ENCODE measurements around the gene EHD1. TPM values are rescaled to one million over a fixed set of nuclear protein-coding genes. Genes with fewer than 3 reads are reported as not detected.

EHD1 gene
- total RNA-seq, 1 donor from 2014 or later, result 114 TPM

- no peak for TF ChIP-seq CTCF (IDR thresholded peaks at IDR 0.05; ENCODE audit: partially characterized antibody, unreplicated experiment)
- DNase-seq, result no peak
- H3K4me1 Mint-ChIP-seq (ENCODE audit: low read depth, unreplicated experiment), result peaks cover 1% of the 10 kb centered on the region
- peaks cover 11% of the 10 kb centered on the region for H3K27me3 Mint-ChIP-seq (ENCODE audit: unreplicated experiment)
- peaks cover 1% of the 10 kb centered on the region for H3K9me3 Mint-ChIP-seq (ENCODE audit: unreplicated experiment)
- peaks cover 4% of the 10 kb centered on the region for H3K36me3 Mint-ChIP-seq (ENCODE audit: unreplicated experiment)
- no peak overlapping the region for H3K27ac Mint-ChIP-seq (ENCODE audit: unreplicated experiment)
- no peak overlapping the region for H3K4me3 Mint-ChIP-seq (ENCODE audit: unreplicated experiment)
These were observed 40.5 kb downstream of the EHD1 start for GRCh38 chr11:64837887-64838351.

GRCh38 chr11:64836448-64837072, 41.9 kb downstream of the EHD1 start:
- Mint-ChIP-seq H3K27me3 (ENCODE audit: unreplicated experiment) (peaks cover 11% of the 10 kb centered on the region), H3K27ac (ENCODE audit: unreplicated experiment) (no peak overlapping the region), H3K9me3 (ENCODE audit: unreplicated experiment) (peaks cover 3% of the 10 kb centered on the region), H3K4me1 (ENCODE audit: low read depth, unreplicated experiment) (peaks cover 7% of the 10 kb centered on the region), H3K4me3 (ENCODE audit: unreplicated experiment) (no peak overlapping the region), H3K36me3 (ENCODE audit: unreplicated experiment) (peaks cover 4% of the 10 kb centered on the region)
- no peak for TF ChIP-seq CTCF (IDR thresholded peaks at IDR 0.05; ENCODE audit: partially characterized antibody, unreplicated experiment)
- no peak for DNase-seq

GRCh38 chr11:64835616-64836447, 42.6 kb downstream of the EHD1 start:
- Mint-ChIP-seq H3K9me3 (ENCODE audit: unreplicated experiment) (peaks cover 3% of the 10 kb centered on the region), H3K27ac (ENCODE audit: unreplicated experiment) (no peak overlapping the region), H3K4me1 (ENCODE audit: low read depth, unreplicated experiment) (peaks cover 7% of the 10 kb centered on the region), H3K4me3 (ENCODE audit: unreplicated experiment) (no peak overlapping the region), H3K27me3 (ENCODE audit: unreplicated experiment) (peaks cover 9% of the 10 kb centered on the region), H3K36me3 (ENCODE audit: unreplicated experiment) (peaks cover 4% of the 10 kb centered on the region)
- TF ChIP-seq CTCF (IDR thresholded peaks at IDR 0.05; ENCODE audit: partially characterized antibody, unreplicated experiment), result no peak
- DNase-seq, result no peak

GRCh38 chr11:64834723-64835615, 43.5 kb downstream of the EHD1 start:
- no peak for DNase-seq
- TF ChIP-seq CTCF (IDR thresholded peaks at IDR 0.05; ENCODE audit: partially characterized antibody, unreplicated experiment), result no peak
- Mint-ChIP-seq H3K36me3 (ENCODE audit: unreplicated experiment) (peaks cover 4% of the 10 kb centered on the region), H3K4me1 (ENCODE audit: low read depth, unreplicated experiment) (peaks cover 7% of the 10 kb centered on the region), H3K9me3 (ENCODE audit: unreplicated experiment) (peaks cover 3% of the 10 kb centered on the region), H3K27me3 (ENCODE audit: unreplicated experiment) (peaks cover 9% of the 10 kb centered on the region), H3K27ac (ENCODE audit: unreplicated experiment) (no peak overlapping the region), H3K4me3 (ENCODE audit: unreplicated experiment) (no peak overlapping the region)
